ENCODE results near the gene FSIP1.

GRCh38 chr15:39578851-39579486 lies 203.7 kb downstream of the FSIP1 start:
- no peak for TF ChIP-seq CTCF (IDR thresholded peaks at IDR 0.05)
- TF ChIP-seq EZH2 (IDR thresholded peaks at IDR 0.05) = no peak

All from neural progenitor cell (in vitro differentiated cells).